ENCODE data around the gene GSPT1. TPM values are rescaled to one million over a fixed set of nuclear protein-coding genes. Genes with fewer than 3 reads are reported as not detected.
"Not testable (repeated sequence)": the region's sequence is repeated elsewhere in the genome, so short reads cannot be mapped to it uniquely, and the experiment has no call there.

GSPT1 gene
- 87.9 and 91.3 TPM in 2 replicates for total RNA-seq
- long read RNA-seq, full-length matches to known transcripts: 5 of 35 reads
- long read RNA-seq, partial matches to known transcripts: 10 of 35 reads
- long read RNA-seq, other reads (novel, unspliced or antisense): 20 of 35 reads

DNA sequence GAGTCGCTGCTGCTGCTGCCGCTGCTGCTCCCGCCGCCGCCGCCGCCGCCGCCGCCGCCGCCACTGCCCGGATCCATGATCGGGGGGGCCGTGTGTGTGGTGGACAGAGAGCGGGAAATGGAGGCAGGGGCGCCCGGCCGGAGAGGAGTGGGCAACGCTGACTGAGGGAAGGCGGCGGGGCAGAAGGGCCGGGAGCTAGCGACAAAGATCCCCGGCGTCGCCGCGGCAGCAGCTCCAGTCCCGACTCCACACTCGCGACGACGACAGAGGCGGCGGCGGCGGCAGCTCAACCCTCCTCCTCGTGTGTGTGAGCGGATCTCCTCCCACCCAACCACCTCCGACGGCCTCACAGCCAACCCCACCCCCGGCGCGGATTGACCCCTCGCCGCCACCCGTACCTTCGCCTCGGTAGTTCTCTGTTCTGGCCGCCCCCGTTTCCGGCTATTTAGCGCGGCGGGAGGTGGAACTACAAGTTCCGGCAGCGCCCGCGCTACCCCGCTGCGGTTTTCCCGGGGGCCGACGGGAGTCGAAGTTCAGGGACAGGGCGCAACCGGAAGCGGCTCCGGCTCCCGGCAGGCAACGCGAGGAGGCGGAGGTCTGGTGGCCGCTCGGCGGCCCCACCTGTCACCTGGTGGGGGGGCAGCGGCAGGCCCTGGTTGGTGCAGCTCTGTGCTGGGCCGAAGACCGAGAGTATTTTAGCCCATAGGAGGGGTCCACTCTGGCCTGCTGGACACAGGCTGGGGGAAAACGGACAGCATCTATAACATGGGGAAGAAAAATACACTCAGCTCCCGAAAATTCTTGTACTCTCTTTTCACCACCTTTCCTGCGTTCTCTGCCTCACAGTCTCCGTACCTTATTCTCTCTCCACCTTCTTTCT, at the start of gene GSPT1:
Gene GSPT1 (minus strand): TSS at position 313 of the 880 bp plus-strand sequence. CDS start 236 bp downstream, at position 77.
- H3K36me3 Mint-ChIP-seq (ENCODE audit: unreplicated experiment): no peaks in the 10 kb centered on the region
- TF ChIP-seq, protein P1, sequence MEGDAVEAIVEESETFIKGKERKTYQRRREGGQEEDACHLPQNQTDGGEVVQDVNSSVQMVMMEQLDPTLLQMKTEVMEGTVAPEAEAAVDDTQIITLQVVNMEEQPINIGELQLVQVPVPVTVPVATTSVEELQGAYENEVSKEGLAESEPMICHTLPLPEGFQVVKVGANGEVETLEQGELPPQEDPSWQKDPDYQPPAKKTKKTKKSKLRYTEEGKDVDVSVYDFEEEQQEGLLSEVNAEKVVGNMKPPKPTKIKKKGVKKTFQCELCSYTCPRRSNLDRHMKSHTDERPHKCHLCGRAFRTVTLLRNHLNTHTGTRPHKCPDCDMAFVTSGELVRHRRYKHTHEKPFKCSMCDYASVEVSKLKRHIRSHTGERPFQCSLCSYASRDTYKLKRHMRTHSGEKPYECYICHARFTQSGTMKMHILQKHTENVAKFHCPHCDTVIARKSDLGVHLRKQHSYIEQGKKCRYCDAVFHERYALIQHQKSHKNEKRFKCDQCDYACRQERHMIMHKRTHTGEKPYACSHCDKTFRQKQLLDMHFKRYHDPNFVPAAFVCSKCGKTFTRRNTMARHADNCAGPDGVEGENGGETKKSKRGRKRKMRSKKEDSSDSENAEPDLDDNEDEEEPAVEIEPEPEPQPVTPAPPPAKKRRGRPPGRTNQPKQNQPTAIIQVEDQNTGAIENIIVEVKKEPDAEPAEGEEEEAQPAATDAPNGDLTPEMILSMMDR (IDR thresholded peaks at IDR 0.05): no peak
- H3K4me1 Mint-ChIP-seq (ENCODE audit: unreplicated experiment): peaks cover 29% of the 10 kb centered on the region
- peaks cover 6% of the 10 kb centered on the region for H3K27me3 Mint-ChIP-seq (ENCODE audit: unreplicated experiment)
- H3K27ac Mint-ChIP-seq (ENCODE audit: unreplicated experiment): peak within 1 kb of the TSS; percentile 87
- no peaks in the 10 kb centered on the region for H3K9me3 Mint-ChIP-seq (ENCODE audit: unreplicated experiment)
- DNase-seq (ENCODE audit: extremely low spot score, unreplicated experiment): peak; percentile 99
- H3K4me3 Mint-ChIP-seq (ENCODE audit: unreplicated experiment): peak within 1 kb of the TSS; percentile 89

DNA sequence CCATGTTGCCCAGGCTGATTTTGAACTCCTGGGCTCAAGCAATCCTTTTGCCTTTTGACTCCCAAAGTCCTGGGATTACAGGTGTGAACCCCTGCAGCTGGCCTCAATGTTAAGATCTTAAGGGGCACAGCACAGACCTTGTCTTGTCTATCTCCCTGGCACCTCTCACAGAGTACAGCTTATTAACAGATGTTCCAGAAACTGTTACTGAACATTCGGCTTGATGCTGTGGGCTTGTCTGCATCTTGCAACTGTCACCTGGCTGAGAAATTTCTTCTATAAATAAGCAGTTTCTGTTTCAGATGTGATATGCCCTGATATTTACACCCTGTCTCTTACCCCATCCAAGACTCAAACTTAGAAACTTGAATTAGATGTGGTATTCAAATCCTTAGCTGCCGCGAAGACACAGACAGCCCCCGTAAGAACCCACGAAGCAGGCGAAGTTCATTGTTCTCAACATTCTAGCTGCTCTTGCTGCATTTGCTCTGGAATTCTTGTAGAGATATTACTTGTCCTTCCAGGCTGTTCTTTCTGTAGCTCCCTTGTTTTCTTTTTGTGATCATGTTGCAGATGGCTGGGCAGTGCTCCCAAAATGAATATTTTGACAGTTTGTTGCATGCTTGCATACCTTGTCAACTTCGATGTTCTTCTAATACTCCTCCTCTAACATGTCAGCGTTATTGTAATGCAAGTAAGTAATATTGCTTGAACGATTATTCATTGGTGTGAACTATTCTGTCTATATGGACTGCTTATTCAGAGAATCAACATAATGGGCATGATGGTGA, 49.2 kb upstream of the GSPT1 start, which contains the start of gene TNFRSF17:
Gene TNFRSF17 (plus strand): TSS at position 450 of the 791 bp plus-strand sequence. CDS start 115 bp downstream, at position 565.
- no peaks in the 10 kb centered on the region for H3K27me3 Mint-ChIP-seq (ENCODE audit: unreplicated experiment)
- no peak for DNase-seq (ENCODE audit: extremely low spot score, unreplicated experiment)
- peaks cover 8% of the 10 kb centered on the region for H3K4me1 Mint-ChIP-seq (ENCODE audit: unreplicated experiment)
- H3K27ac Mint-ChIP-seq (ENCODE audit: unreplicated experiment): no peak within 1 kb of the TSS
- no peaks in the 10 kb centered on the region for H3K9me3 Mint-ChIP-seq (ENCODE audit: unreplicated experiment)
- peaks cover 6% of the 10 kb centered on the region for H3K36me3 Mint-ChIP-seq (ENCODE audit: unreplicated experiment)
- no peak within 1 kb of the TSS for H3K4me3 Mint-ChIP-seq (ENCODE audit: unreplicated experiment)
- TF ChIP-seq, protein P1 (IDR thresholded peaks at IDR 0.05): no peak

DNA sequence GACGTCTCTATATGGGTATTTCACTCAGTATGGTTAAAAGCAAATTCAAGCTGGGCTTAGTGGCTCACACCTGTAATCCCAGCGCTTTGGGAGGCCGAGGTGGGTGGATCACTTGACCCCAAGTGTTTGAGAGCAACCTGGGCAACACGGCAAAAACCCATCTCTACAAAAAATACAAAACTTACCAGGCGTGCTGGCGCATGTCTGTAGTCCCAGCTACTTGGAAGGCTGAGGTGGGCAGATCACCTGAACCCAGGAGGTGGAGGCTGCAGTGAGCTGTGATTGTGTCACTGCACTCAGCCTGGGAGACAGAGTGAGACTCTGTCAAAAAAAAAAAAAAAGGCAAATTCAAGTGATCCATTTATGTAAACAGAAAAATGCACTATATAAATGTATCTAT, 48.0 kb upstream of the GSPT1 start:
- DNase-seq (ENCODE audit: extremely low spot score, unreplicated experiment): no peak
- TF ChIP-seq, protein P1 (IDR thresholded peaks at IDR 0.05): no peak
- H3K36me3 Mint-ChIP-seq (ENCODE audit: unreplicated experiment): peaks cover 6% of the 10 kb centered on the region
- no peaks in the 10 kb centered on the region for H3K27me3 Mint-ChIP-seq (ENCODE audit: unreplicated experiment)
- no peak overlapping the region for H3K4me3 Mint-ChIP-seq (ENCODE audit: unreplicated experiment)
- no peak overlapping the region for H3K27ac Mint-ChIP-seq (ENCODE audit: unreplicated experiment)
- H3K4me1 Mint-ChIP-seq (ENCODE audit: unreplicated experiment): peaks cover 8% of the 10 kb centered on the region
- H3K9me3 Mint-ChIP-seq (ENCODE audit: unreplicated experiment): no peaks in the 10 kb centered on the region

DNA sequence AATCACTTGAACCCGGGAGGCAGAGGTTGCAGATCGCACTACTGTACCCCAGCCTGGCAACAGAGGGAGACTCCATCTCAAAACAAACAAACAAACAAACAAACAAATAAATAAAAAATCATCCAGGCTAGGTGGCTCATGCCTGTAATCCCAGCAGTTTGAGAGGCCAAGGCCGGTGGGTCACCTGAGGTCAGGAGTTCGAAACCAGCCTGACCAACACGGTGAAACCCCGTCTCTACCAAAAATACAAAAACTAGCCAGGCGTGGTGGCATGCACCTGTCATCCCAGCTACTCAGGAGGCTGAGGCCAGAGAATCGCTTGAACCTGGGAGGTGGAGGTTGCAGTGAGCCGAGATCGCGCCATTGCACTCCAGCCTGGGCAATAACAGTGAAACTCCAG, 47.2 kb upstream of the GSPT1 start:
- H3K36me3 Mint-ChIP-seq (ENCODE audit: unreplicated experiment); H3K4me1 Mint-ChIP-seq (ENCODE audit: unreplicated experiment); H3K27ac Mint-ChIP-seq (ENCODE audit: unreplicated experiment); H3K4me3 Mint-ChIP-seq (ENCODE audit: unreplicated experiment); DNase-seq (ENCODE audit: extremely low spot score, unreplicated experiment); H3K27me3 Mint-ChIP-seq (ENCODE audit: unreplicated experiment); H3K9me3 Mint-ChIP-seq (ENCODE audit: unreplicated experiment): not testable (repeated sequence)

DNA sequence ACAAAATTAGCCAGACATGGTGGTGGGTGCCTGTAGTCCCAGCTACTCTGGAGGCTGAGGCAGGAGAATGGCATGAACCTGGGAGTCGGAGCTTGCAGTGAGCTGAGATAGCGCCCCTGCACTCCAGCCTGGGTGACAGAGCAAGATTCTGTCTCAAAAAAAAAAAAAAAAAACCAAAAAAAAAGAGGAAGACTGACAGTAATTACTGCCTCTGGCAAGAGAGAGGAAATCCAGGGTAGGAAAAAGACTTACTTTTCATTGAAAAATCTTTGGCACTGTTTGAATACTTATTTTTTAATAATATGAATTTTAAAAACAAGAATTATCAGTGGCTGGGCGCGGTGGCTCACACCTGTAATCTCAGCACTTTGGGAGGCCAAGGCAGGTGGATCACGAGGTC, 46.7 kb upstream of the GSPT1 start:
- H3K36me3 Mint-ChIP-seq (ENCODE audit: unreplicated experiment); H3K27me3 Mint-ChIP-seq (ENCODE audit: unreplicated experiment); DNase-seq (ENCODE audit: extremely low spot score, unreplicated experiment); H3K9me3 Mint-ChIP-seq (ENCODE audit: unreplicated experiment); H3K4me3 Mint-ChIP-seq (ENCODE audit: unreplicated experiment); H3K27ac Mint-ChIP-seq (ENCODE audit: unreplicated experiment): not testable (repeated sequence)
- H3K4me1 Mint-ChIP-seq (ENCODE audit: unreplicated experiment): peaks cover 12% of the 10 kb centered on the region

All from osteocyte (in vitro differentiated cells).